GM21825 (cell line): ENCODE data around the gene LRRC30.
"Not testable (repeated sequence)": the region's sequence is repeated elsewhere in the genome, so short reads cannot be mapped to it uniquely, and the experiment has no call there.

Experiments used
- ATAC-seq: cut with Tn5 transposase; IDR thresholded peaks from one replicate; pipeline ENCODE4 v1.9.1; 2021; ENCODE audit warnings: mild to moderate bottlenecking, moderate library complexity; ENCODE audit not compliant: unreplicated experiment

The LRRC30 gene

GRCh38 chr18:7230626-7231349 is at the start of gene LRRC30:
LRRC30 (plus strand) TSS chr18:7231089; CDS start chr18:7231139, 50 bp downstream.
- no peak for ATAC-seq

GRCh38 chr18:7185701-7186100 is 45.2 kb upstream of the LRRC30 start:
- no peak for ATAC-seq

GRCh38 chr18:7190547-7191156 is 40.2 kb upstream of the LRRC30 start:
- no peak for ATAC-seq

- ATAC-seq = no peak
These were observed 39.2 kb upstream of the LRRC30 start for GRCh38 chr18:7191736-7192135.

GRCh38 chr18:7195266-7195665 is 35.6 kb upstream of the LRRC30 start:
- no peak for ATAC-seq

GRCh38 chr18:7196421-7196820 is 34.5 kb upstream of the LRRC30 start:
- ATAC-seq = no peak

- ATAC-seq = no peak
These were observed 33.0 kb upstream of the LRRC30 start for GRCh38 chr18:7197854-7198253.

- no peak for ATAC-seq
These were observed 32.6 kb upstream of the LRRC30 start for GRCh38 chr18:7198326-7198725.

- ATAC-seq = no peak
These were observed 29.8 kb upstream of the LRRC30 start for GRCh38 chr18:7201096-7201495.

GRCh38 chr18:7202169-7202568 is 28.7 kb upstream of the LRRC30 start:
- ATAC-seq = no peak

- ATAC-seq = not testable (repeated sequence)
These were observed 27.3 kb upstream of the LRRC30 start for GRCh38 chr18:7203601-7204000.

GRCh38 chr18:7205346-7205745 is 25.5 kb upstream of the LRRC30 start:
- no peak for ATAC-seq

GRCh38 chr18:7206217-7206616 is 24.7 kb upstream of the LRRC30 start:
- ATAC-seq = no peak

- no peak for ATAC-seq
These were observed 23.4 kb upstream of the LRRC30 start for GRCh38 chr18:7207366-7207915.

- ATAC-seq = no peak
These were observed 9.3 kb upstream of the LRRC30 start for GRCh38 chr18:7221424-7222155.

GRCh38 chr18:7224198-7224597 is 6.7 kb upstream of the LRRC30 start:
- ATAC-seq = no peak

GRCh38 chr18:7232218-7232617 is 1.3 kb downstream of the LRRC30 start:
- ATAC-seq = no peak

GRCh38 chr18:7233134-7233810 is 2.4 kb downstream of the LRRC30 start:
- no peak for ATAC-seq

- ATAC-seq = no peak
These were observed 3.2 kb downstream of the LRRC30 start for GRCh38 chr18:7234091-7234490.

- no peak for ATAC-seq
These were observed 4.1 kb downstream of the LRRC30 start for GRCh38 chr18:7234956-7235355.

GRCh38 chr18:7236072-7236471 is 5.2 kb downstream of the LRRC30 start:
- no peak for ATAC-seq
